GM12864 (cell line): ENCODE data around the gene PGM2L1.
"Not testable (repeated sequence)": the region's sequence is repeated elsewhere in the genome, so short reads cannot be mapped to it uniquely, and the experiment has no call there.

Source experiments
- DNase-seq: peaks from one replicate; pipeline ENCODE4 v3.0.0-alpha.2; 2011; ENCODE audit warnings: low read depth
- H3K4me3 ChIP-seq: 2 replicates; pipeline ENCODE4 v1.5.1; 2011; ENCODE audit warnings: mild to moderate bottlenecking, low read depth, low read length, control low read depth
- CTCF ChIP-seq: IDR thresholded peaks from 2 replicates; pipeline ENCODE4 v1.5.1; 2011; ENCODE audit warnings: low read depth, mild to moderate bottlenecking, moderate library complexity, low read length, control low read depth, inconsistent platforms; ENCODE audit errors: missing control alignments

PGM2L1 gene

GRCh38 chr11:74417860-74418508, 19.8 kb upstream of the PGM2L1 start:
- no peak overlapping the region for H3K4me3 ChIP-seq
- no peak for DNase-seq
- no peak for TF ChIP-seq CTCF

GRCh38 chr11:74417379-74417804, 19.2 kb upstream of the PGM2L1 start:
- DNase-seq: no peak
- H3K4me3 ChIP-seq: no peak overlapping the region
- no peak for TF ChIP-seq CTCF

GRCh38 chr11:74416974-74417373, 18.7 kb upstream of the PGM2L1 start:
- not testable (repeated sequence) for DNase-seq, H3K4me3 ChIP-seq

- DNase-seq: no peak
- no peak for TF ChIP-seq CTCF
- H3K4me3 ChIP-seq: no peak overlapping the region
These were observed 14.6 kb upstream of the PGM2L1 start for GRCh38 chr11:74412733-74413359.

GRCh38 chr11:74412321-74412720, 14.1 kb upstream of the PGM2L1 start:
- TF ChIP-seq CTCF: no peak
- no peak for DNase-seq
- H3K4me3 ChIP-seq: no peak overlapping the region

GRCh38 chr11:74409633-74410032, 11.4 kb upstream of the PGM2L1 start:
- H3K4me3 ChIP-seq: no peak overlapping the region
- no peak for DNase-seq
- TF ChIP-seq CTCF: no peak

- TF ChIP-seq CTCF: no peak
- no peak for DNase-seq
- H3K4me3 ChIP-seq: no peak overlapping the region
These were observed 5.5 kb upstream of the PGM2L1 start for GRCh38 chr11:74403607-74404321.
